Panc1 (cell line): ENCODE measurements around the gene RDX.

Source experiments
- CTCF ChIP-seq: fragments of 450-650 bp; IDR thresholded peaks from 2 replicates; pipeline ENCODE4 v1.5.1; 2017; ENCODE audit warnings: mild to moderate bottlenecking
- POLR2AphosphoS5 ChIP-seq: IDR thresholded peaks from 2 replicates; pipeline ENCODE4 v1.6.1; 2012; ENCODE audit warnings: mild to moderate bottlenecking, low read depth, low read length, moderate library complexity
- TCF7L2 ChIP-seq: IDR thresholded peaks from 2 replicates; pipeline ENCODE4 v1.6.1; 2011; ENCODE audit warnings: mild to moderate bottlenecking, low read depth, low read length, inconsistent platforms

DNA sequence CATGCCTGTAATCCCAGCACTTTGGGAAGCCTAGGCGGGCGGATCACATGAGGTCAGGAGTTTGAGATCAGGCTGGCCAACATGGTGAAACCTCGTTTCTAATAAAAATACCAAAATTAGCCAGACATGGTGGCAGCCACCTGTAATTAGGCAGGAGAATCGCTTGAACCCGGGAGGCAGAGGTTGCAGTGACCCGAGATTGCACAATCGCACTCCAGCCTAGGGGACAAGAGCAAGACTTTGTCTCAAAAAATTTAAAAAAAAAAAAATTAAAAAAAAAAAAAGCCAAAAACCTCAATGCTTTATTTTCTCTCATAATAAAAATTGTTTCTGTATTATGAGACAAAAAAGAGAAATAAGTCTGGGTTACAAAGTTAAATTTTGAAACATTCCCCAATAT is 54.2 kb downstream of the RDX start:
- TF ChIP-seq CTCF = no peak
- no peak for TF ChIP-seq TCF7L2
- TF ChIP-seq POLR2AphosphoS5 = no peak
